ENCODE results near the gene DPYSL5. TPM values are rescaled to one million over a fixed set of nuclear protein-coding genes. Genes with fewer than 3 reads are reported as not detected.

The DPYSL5 gene
- total RNA-seq, 1 experiment from 2014 or later: not detected

DNA sequence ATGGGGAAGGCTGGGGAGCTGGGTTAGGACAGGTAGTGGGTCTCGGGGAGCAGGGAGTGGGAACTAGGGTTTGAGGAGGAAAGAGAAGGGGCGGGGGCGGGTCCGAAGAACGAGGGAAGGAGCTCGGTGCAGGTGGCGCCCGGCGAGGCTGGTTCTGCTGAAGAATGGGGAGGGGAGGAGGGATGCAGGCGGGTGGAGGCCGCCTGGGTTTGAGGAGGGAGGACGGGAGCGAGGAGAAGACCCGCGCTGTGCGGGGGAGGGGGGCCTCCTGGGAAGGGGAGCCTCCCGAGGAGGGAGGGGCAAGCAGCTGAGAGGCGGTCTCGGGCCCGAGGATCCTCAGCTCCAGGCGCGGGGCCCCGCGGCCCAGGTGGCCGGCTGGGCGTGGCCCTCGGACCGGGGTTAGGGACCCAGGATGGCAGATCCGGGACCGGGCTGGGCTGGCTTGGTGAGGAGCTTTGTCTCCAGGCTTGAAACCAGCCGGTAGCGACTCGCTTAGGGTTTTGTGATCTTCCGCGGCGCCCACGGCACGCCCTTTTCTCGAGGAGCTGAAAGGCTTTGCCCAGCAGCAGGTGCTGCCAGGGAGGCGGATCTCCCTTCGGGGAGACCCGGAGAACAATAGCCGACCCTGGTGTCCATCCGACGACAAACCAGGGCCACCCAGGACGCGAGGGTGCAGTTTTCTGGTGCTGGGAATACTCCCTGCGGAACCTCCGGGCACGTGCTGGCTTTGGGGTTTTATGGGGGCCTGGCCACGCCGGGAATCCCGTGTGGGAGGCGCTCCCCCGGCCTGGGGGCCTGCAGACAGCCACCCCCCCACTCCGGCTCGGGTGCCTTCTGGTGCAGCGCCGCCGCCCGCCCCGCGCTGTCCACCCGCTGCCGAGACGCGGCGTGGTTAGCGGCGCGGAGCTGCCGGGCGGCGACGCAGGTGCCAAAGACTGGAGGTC, 1.4 kb downstream of the DPYSL5 start:
- Mint-ChIP-seq H3K27me3 (ENCODE audit: insufficient read depth, unreplicated experiment) (peaks cover 37% of the 10 kb centered on the region), H3K4me3 (ENCODE audit: unreplicated experiment) (no peak overlapping the region), H3K36me3 (ENCODE audit: insufficient read depth, unreplicated experiment) (no peaks in the 10 kb centered on the region), H3K27ac (ENCODE audit: low read depth, unreplicated experiment) (no peak overlapping the region), H3K4me1 (ENCODE audit: insufficient read depth, unreplicated experiment) (no peaks in the 10 kb centered on the region), H3K9me3 (ENCODE audit: unreplicated experiment) (no peaks in the 10 kb centered on the region)
- TF ChIP-seq CTCF (IDR thresholded peaks at IDR 0.05; ENCODE audit: unreplicated experiment): no peak
- ChIA-PET CTCF (interaction anchor here (0.7 to 1.2 kb wide), 2 partner anchors 94 to 96 kb away, joined by 3 to 6 read pairs; no protein-coding TSS in a partner anchor), POLR2A (no interaction called here)
- BruUV-seq (replicated peaks): no TSS peak
- intact Hi-C loops (cut with micrococcal nuclease): no loop called here
- no peak for DNase-seq (ENCODE audit: unreplicated experiment)

DNA sequence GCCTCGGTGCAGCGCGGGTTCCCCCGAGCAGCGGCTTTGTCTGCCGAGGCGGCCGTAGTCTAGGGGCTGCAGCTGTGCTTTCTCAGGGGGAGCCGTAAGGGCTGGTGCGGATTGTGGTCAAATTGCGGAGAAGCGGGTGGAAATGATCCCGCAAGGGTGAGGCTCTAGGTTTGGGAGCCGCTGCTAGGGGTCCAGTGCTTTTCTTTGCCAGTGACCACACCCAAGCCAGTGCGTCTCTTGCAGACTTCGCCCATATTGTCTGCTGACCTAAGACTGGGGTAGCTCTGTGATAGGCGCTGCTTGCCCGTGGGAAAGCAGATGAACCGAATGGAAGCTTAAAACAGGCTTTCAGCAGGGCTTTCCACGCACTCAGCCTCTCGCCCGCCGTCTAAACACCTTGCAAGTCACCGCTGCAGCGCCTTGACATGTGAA, 2.1 kb downstream of the DPYSL5 start:
- Mint-ChIP-seq H3K36me3 (ENCODE audit: insufficient read depth, unreplicated experiment) (no peaks in the 10 kb centered on the region), H3K27ac (ENCODE audit: low read depth, unreplicated experiment) (no peak overlapping the region), H3K9me3 (ENCODE audit: unreplicated experiment) (no peaks in the 10 kb centered on the region), H3K4me3 (ENCODE audit: unreplicated experiment) (no peak overlapping the region), H3K4me1 (ENCODE audit: insufficient read depth, unreplicated experiment) (no peaks in the 10 kb centered on the region), H3K27me3 (ENCODE audit: insufficient read depth, unreplicated experiment) (peaks cover 37% of the 10 kb centered on the region)
- ChIA-PET POLR2A (interaction anchor here (1.2 kb wide), 1 partner anchor 15 kb away, joined by 3 read pairs; no protein-coding TSS in a partner anchor), CTCF (interaction anchor here (0.9 to 1.2 kb wide), 2 partner anchors 93 to 167 kb away, joined by 4 to 5 read pairs; no protein-coding TSS in a partner anchor)
- BruUV-seq (replicated peaks): no TSS peak
- DNase-seq (ENCODE audit: unreplicated experiment): no peak
- intact Hi-C loops (cut with micrococcal nuclease): no loop called here
- TF ChIP-seq CTCF (IDR thresholded peaks at IDR 0.05; ENCODE audit: unreplicated experiment): no peak

- intact Hi-C loops (cut with micrococcal nuclease): no loop called here
- ChIA-PET POLR2A (interaction anchor here (1.2 kb wide), 1 partner anchor 15 kb away, joined by 3 read pairs; no protein-coding TSS in a partner anchor), CTCF (interaction anchor here (0.9 to 1.2 kb wide), 2 partner anchors 92 to 166 kb away, joined by 4 to 5 read pairs; no protein-coding TSS in a partner anchor)
- DNase-seq (ENCODE audit: unreplicated experiment): no peak
- Mint-ChIP-seq H3K4me1 (ENCODE audit: insufficient read depth, unreplicated experiment) (no peaks in the 10 kb centered on the region), H3K9me3 (ENCODE audit: unreplicated experiment) (no peaks in the 10 kb centered on the region), H3K27ac (ENCODE audit: low read depth, unreplicated experiment) (no peak overlapping the region), H3K4me3 (ENCODE audit: unreplicated experiment) (no peak overlapping the region), H3K27me3 (ENCODE audit: insufficient read depth, unreplicated experiment) (peaks cover 37% of the 10 kb centered on the region), H3K36me3 (ENCODE audit: insufficient read depth, unreplicated experiment) (no peaks in the 10 kb centered on the region)
- TF ChIP-seq CTCF (IDR thresholded peaks at IDR 0.05; ENCODE audit: unreplicated experiment): no peak
- no TSS peak for BruUV-seq (replicated peaks)
These were observed 2.6 kb downstream of the DPYSL5 start for GRCh38 chr2:26850505-26850904.
